ENCODE measurements around the gene WARS2.

GRCh38 chr1:118989006-118989815 lies 151.2 kb downstream of the WARS2 start:
- TF ChIP-seq FOXK2 (IDR thresholded peaks at IDR 0.05) (no peak), CTBP1 (IDR thresholded peaks at IDR 0.05; ENCODE audit: borderline replicate concordance) (no peak), SUZ12 (IDR thresholded peaks at IDR 0.05) (no peak), BHLHE40 (IDR thresholded peaks at IDR 0.05; ENCODE audit: borderline replicate concordance) (no peak)

All from HEK293T (cell line).